BE2C (cell line): ENCODE measurements around the gene RPS27.
A peak's percentile ranks its signal among the peaks of the same experiment; 100 is the strongest.
"Not testable (repeated sequence)": the region's sequence is repeated elsewhere in the genome, so short reads cannot be mapped to it uniquely, and the experiment has no call there.

Experiments
- DNase-seq: peaks from one replicate; pipeline ENCODE4 v3.0.0-alpha.2; 2020
- H3K27me3 ChIP-seq: fragments of 250-450 bp; sonication (Bioruptor Pico); 2 replicates; pipeline ENCODE4 v1.5.1; 2020; ENCODE audit warnings: mild to moderate bottlenecking
- H3K36me3 ChIP-seq: fragments of 250-450 bp; sonication (Bioruptor Pico); 2 replicates; pipeline ENCODE4 v1.5.1; 2020; ENCODE audit warnings: mild to moderate bottlenecking
- H3K4me1 ChIP-seq: fragments of 250-450 bp; sonication (Bioruptor Pico); 2 replicates; pipeline ENCODE4 v1.5.1; 2020
- H3K4me3 ChIP-seq: 2 replicates; pipeline ENCODE4 v1.5.1; 2011; ENCODE audit warnings: low read depth, low read length
- H3K9me3 ChIP-seq: fragments of 250-450 bp; sonication (Bioruptor Pico); 2 replicates; pipeline ENCODE4 v1.5.1; 2020
- TF ChIP-seq, protein P1 (sequence below): IDR thresholded peaks from 2 replicates; pipeline ENCODE4 v1.5.1; 2012; ENCODE audit warnings: mild to moderate bottlenecking, low read depth, low read length

RPS27 gene

DNA sequence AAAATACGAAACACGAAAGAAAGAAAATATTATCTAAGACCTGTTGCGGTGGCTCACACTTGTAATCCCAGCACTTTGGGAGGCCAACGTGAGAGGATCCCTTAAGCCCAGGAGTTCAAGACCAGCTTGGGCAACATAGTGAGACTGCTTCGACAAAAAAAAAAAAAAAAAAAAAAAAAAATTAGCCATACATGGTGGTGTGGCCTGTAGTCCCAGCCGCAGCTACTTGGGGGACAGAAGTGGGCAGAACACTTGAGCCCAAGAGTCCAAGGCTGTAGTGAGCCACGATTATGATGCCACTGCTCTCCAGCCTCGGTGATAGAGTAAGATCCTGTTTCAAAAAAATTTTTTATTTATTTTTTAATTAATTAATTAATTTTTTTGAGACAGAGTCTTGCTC, 2.9 kb upstream of the RPS27 start:
- no peaks in the 10 kb centered on the region for H3K27me3 ChIP-seq
- TF ChIP-seq, protein P1, sequence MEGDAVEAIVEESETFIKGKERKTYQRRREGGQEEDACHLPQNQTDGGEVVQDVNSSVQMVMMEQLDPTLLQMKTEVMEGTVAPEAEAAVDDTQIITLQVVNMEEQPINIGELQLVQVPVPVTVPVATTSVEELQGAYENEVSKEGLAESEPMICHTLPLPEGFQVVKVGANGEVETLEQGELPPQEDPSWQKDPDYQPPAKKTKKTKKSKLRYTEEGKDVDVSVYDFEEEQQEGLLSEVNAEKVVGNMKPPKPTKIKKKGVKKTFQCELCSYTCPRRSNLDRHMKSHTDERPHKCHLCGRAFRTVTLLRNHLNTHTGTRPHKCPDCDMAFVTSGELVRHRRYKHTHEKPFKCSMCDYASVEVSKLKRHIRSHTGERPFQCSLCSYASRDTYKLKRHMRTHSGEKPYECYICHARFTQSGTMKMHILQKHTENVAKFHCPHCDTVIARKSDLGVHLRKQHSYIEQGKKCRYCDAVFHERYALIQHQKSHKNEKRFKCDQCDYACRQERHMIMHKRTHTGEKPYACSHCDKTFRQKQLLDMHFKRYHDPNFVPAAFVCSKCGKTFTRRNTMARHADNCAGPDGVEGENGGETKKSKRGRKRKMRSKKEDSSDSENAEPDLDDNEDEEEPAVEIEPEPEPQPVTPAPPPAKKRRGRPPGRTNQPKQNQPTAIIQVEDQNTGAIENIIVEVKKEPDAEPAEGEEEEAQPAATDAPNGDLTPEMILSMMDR: no peak
- H3K4me1 ChIP-seq: peaks cover 10% of the 10 kb centered on the region
- no peaks in the 10 kb centered on the region for H3K9me3 ChIP-seq
- no peak overlapping the region for H3K4me3 ChIP-seq
- peaks cover 19% of the 10 kb centered on the region for H3K36me3 ChIP-seq
- no peak for DNase-seq

- TF ChIP-seq, protein P1: no peak
- H3K36me3 ChIP-seq: peaks cover 38% of the 10 kb centered on the region
- peaks cover 6% of the 10 kb centered on the region for H3K4me1 ChIP-seq
- H3K9me3 ChIP-seq: no peaks in the 10 kb centered on the region
- peak overlapping the region; percentile 98 for H3K4me3 ChIP-seq
- no peaks in the 10 kb centered on the region for H3K27me3 ChIP-seq
- DNase-seq: no peak
These were observed 629 bp downstream of the RPS27 start for GRCh38 chr1:153991151-153991630.

DNA sequence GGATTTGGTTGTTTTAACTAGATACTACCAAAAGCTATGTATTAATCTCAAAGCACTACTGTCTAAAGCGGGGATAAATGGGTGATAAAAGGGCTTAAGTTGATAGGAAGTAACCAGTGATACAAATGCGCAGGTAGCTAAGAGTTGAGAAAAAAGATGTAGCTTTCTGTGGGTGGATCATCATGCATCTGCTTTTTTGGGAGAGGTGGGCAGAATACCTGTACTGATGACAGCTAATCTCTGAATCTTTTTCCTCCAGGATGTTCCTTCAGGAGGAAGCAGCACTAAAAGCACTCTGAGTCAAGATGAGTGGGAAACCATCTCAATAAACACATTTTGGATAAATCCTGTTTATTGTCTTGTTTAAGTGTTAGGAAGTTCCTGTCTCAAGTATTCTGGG, 1.2 kb downstream of the RPS27 start:
- TF ChIP-seq, protein P1: no peak

DNA sequence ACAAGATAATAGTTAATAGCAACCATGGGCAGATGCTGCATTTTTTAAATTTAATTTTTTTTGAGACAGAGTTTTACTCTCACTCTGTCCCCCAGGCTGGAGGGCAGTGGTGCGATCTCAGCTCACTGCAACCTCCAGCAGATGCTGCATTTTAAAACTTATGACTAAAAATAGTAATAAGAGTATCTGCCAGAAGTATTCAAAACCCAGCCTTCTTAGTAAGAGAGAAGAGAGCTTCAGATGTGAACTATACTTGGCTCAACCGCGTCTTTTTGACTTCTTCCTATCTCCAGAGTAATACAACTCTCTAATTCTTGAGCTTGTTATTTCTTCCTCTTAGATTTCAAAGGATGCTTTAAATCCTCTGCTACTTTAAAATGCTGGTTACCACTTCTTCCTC, 4.6 kb downstream of the RPS27 start:
- Histone ChIP-seq H3K36me3 (peaks cover 38% of the 10 kb centered on the region), H3K4me1 (peaks cover 3% of the 10 kb centered on the region), H3K9me3 (no peaks in the 10 kb centered on the region), H3K4me3 (no peak overlapping the region), H3K27me3 (no peaks in the 10 kb centered on the region)
- no peak for DNase-seq
- TF ChIP-seq, protein P1: no peak

More for the DNA sequence above, 1.2 kb downstream of the RPS27 start:
- no peaks in the 10 kb centered on the region for H3K9me3 ChIP-seq
- peak overlapping the region; percentile 98 for H3K4me3 ChIP-seq
- H3K27me3 ChIP-seq: no peaks in the 10 kb centered on the region
- H3K36me3 ChIP-seq: peaks cover 38% of the 10 kb centered on the region
- DNase-seq: no peak
- peaks cover 6% of the 10 kb centered on the region for H3K4me1 ChIP-seq

- H3K9me3 ChIP-seq: no peaks in the 10 kb centered on the region
- DNase-seq: no peak
- no peaks in the 10 kb centered on the region; the same call in 1 of the 2 replicates for H3K27me3 ChIP-seq
- H3K36me3 ChIP-seq: peaks cover 38% of the 10 kb centered on the region
- TF ChIP-seq, protein P1: no peak
- H3K4me1 ChIP-seq: peaks cover 3% of the 10 kb centered on the region
- no peak overlapping the region for H3K4me3 ChIP-seq
These were observed 5.1 kb downstream of the RPS27 start for GRCh38 chr1:153995640-153996039.

- not testable (repeated sequence) for H3K4me3 ChIP-seq
These were observed 6.3 kb downstream of the RPS27 start for GRCh38 chr1:153996882-153997281.

DNA sequence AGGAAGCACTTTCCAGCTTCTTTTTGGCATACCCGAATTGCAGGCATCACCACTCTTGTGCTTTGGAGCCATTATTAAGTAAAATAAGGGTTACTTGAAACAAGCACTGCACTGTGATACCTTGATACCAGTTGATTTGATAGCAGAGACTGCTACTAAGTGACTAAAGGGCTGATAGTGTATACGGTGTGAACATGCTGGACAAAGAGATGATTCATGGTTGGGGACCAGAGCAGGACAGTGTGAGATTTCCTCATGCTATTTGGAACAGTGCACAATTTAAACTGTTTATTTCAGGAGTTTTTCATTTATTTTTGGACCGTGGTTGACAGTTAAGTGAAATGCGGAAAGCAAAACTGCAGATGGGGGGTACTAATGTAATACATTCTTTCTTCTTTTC, 9.9 kb downstream of the RPS27 start:
- H3K9me3 ChIP-seq: no peaks in the 10 kb centered on the region
- DNase-seq: no peak
- no peaks in the 10 kb centered on the region; the same call in 1 of the 2 replicates for H3K27me3 ChIP-seq
- TF ChIP-seq, protein P1: no peak
- no peaks in the 10 kb centered on the region for H3K4me1 ChIP-seq
- H3K4me3 ChIP-seq: no peak overlapping the region
- no peaks in the 10 kb centered on the region for H3K36me3 ChIP-seq

More at GRCh38 chr1:153996882-153997281, 6.3 kb downstream of the RPS27 start:
- not testable (repeated sequence) for H3K9me3 ChIP-seq, H3K4me1 ChIP-seq, DNase-seq, H3K27me3 ChIP-seq
- peaks cover 26% of the 10 kb centered on the region for H3K36me3 ChIP-seq
